ENCODE measurements around the gene TUBB2A.
"Not testable (repeated sequence)": the region's sequence is repeated elsewhere in the genome, so short reads cannot be mapped to it uniquely, and the experiment has no call there.

TUBB2A gene

GRCh38 chr6:3152689-3153088 is 4.7 kb downstream of the TUBB2A start:
- DNase-seq (ENCODE audit: low spot score), result peak; percentile 43

GRCh38 chr6:3151691-3152090 is 5.7 kb downstream of the TUBB2A start:
- no peak for DNase-seq (ENCODE audit: low spot score)

GRCh38 chr6:3147914-3148757 is 9.2 kb downstream of the TUBB2A start:
- no peak for DNase-seq (ENCODE audit: low spot score)

GRCh38 chr6:3144571-3144970 is 12.8 kb downstream of the TUBB2A start:
- DNase-seq (ENCODE audit: low spot score), result no peak

- no peak for DNase-seq (ENCODE audit: low spot score)
Measured at GRCh38 chr6:3143158-3143557, 14.2 kb downstream of the TUBB2A start.

- no peak for DNase-seq (ENCODE audit: low spot score)
Measured at GRCh38 chr6:3142536-3142935, 14.8 kb downstream of the TUBB2A start.

- no peak for DNase-seq (ENCODE audit: low spot score)
Measured at GRCh38 chr6:3140201-3140600, 17.1 kb downstream of the TUBB2A start.

GRCh38 chr6:3139090-3139903 is 18.0 kb downstream of the TUBB2A start:
- DNase-seq (ENCODE audit: low spot score), result peak; percentile 71

GRCh38 chr6:3138341-3138740 is 19.0 kb downstream of the TUBB2A start:
- DNase-seq (ENCODE audit: low spot score), result no peak

GRCh38 chr6:3137873-3138272 is 19.5 kb downstream of the TUBB2A start:
- not testable (repeated sequence) for DNase-seq (ENCODE audit: low spot score)

- no peak for DNase-seq (ENCODE audit: low spot score)
Measured at GRCh38 chr6:3137057-3137777, 20.1 kb downstream of the TUBB2A start.

- no peak for DNase-seq (ENCODE audit: low spot score)
Measured at GRCh38 chr6:3136292-3137011, 20.9 kb downstream of the TUBB2A start.

- DNase-seq (ENCODE audit: low spot score), result no peak
Measured at GRCh38 chr6:3135668-3136291, 21.6 kb downstream of the TUBB2A start.

GRCh38 chr6:3133515-3133914 is 23.8 kb downstream of the TUBB2A start:
- no peak for DNase-seq (ENCODE audit: low spot score)

GRCh38 chr6:3131695-3132094 is 25.6 kb downstream of the TUBB2A start:
- DNase-seq (ENCODE audit: low spot score), result no peak

- no peak for DNase-seq (ENCODE audit: low spot score)
Measured at GRCh38 chr6:3128356-3129108, 28.8 kb downstream of the TUBB2A start.

- DNase-seq (ENCODE audit: low spot score), result no peak
Measured at GRCh38 chr6:3125815-3126214, 31.5 kb downstream of the TUBB2A start.

GRCh38 chr6:3124667-3125066 is 32.7 kb downstream of the TUBB2A start:
- DNase-seq (ENCODE audit: low spot score), result peak; percentile 49

GRCh38 chr6:3122823-3123182 is 34.5 kb downstream of the TUBB2A start:
- no peak for DNase-seq (ENCODE audit: low spot score)

GRCh38 chr6:3120765-3121089 is 36.6 kb downstream of the TUBB2A start:
- no peak for DNase-seq (ENCODE audit: low spot score)

Data from NAMALWA (cell line).